SK-N-SH (cell line): ENCODE data around the gene ADIPOR2.

Experiments
- TF ChIP-seq, protein P1 (sequence below): IDR thresholded peaks from 2 replicates; pipeline ENCODE4 v1.4.0; 2012; ENCODE audit warnings: low read depth
- TF ChIP-seq, protein P2 (sequence below): fragments of 200-600 bp; sonication (generic); IDR thresholded peaks from 2 replicates; pipeline ENCODE4 v1.6.1; 2017; ENCODE audit warnings: antibody characterized with exemption, mild to moderate bottlenecking, moderate library complexity

GRCh38 chr12:1812650-1813302 is 121.9 kb downstream of the ADIPOR2 start:
- TF ChIP-seq, protein P1, sequence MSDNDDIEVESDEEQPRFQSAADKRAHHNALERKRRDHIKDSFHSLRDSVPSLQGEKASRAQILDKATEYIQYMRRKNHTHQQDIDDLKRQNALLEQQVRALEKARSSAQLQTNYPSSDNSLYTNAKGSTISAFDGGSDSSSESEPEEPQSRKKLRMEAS: no peak
- TF ChIP-seq, protein P2, sequence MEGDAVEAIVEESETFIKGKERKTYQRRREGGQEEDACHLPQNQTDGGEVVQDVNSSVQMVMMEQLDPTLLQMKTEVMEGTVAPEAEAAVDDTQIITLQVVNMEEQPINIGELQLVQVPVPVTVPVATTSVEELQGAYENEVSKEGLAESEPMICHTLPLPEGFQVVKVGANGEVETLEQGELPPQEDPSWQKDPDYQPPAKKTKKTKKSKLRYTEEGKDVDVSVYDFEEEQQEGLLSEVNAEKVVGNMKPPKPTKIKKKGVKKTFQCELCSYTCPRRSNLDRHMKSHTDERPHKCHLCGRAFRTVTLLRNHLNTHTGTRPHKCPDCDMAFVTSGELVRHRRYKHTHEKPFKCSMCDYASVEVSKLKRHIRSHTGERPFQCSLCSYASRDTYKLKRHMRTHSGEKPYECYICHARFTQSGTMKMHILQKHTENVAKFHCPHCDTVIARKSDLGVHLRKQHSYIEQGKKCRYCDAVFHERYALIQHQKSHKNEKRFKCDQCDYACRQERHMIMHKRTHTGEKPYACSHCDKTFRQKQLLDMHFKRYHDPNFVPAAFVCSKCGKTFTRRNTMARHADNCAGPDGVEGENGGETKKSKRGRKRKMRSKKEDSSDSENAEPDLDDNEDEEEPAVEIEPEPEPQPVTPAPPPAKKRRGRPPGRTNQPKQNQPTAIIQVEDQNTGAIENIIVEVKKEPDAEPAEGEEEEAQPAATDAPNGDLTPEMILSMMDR: no peak
